Middle frontal gyrus (tissue), 1 donor: Measurements from ENCODE around the gene DZIP1L.

Experiments used
- DNase-seq: peaks from one replicate; pipeline ENCODE4 v3.0.0-alpha.2; 2015; ENCODE audit warnings: low spot score; ENCODE audit errors: extremely low spot score

Gene DZIP1L

DNA sequence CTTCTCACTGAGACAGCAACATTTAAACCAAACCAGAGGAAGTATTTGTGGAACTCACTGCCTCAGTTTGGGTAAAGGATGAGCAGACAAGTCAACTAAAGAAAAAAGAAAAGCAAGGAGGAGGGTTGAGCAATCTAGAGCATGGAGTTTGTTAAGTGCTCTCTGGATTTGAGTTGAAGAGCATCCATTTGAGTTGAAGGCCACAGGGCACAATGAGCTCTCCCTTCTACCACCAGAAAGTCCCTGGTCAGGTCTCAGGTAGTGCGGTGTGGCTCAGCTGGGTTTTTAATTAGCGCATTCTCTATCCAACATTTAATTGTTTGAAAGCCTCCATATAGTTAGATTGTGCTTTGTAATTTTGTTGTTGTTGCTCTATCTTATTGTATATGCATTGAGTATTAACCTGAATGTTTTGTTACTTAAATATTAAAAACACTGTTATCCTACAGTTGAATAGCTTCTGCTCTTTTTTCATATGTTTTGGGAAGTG is 82.2 kb downstream of the DZIP1L start:
- no peak for DNase-seq

DNA sequence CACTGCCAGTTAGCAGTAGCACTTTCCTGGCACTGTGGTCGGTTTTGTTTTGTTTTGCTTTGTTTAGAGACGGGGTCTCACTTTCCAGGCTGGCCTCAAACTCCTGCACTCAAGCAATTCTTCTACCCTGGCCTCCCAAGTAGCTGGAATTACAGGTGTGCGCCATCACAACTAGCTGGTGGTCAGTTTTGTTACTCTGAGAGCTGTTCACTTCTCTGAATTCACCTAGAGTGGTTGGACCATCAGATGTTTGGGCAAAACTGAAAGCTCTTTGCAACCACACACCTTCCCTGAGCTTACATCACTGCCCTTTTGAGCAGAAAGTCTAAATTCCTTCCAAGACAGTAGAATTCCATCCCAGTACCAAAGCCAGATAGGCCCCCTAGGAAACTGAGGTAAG is 82.8 kb downstream of the DZIP1L start:
- DNase-seq, result no peak

GRCh38 chr3:138031536-138031935 is 83.9 kb downstream of the DZIP1L start:
- no peak for DNase-seq

- no peak for DNase-seq
Measured at GRCh38 chr3:138030734-138031280, 84.6 kb downstream of the DZIP1L start.

DNA sequence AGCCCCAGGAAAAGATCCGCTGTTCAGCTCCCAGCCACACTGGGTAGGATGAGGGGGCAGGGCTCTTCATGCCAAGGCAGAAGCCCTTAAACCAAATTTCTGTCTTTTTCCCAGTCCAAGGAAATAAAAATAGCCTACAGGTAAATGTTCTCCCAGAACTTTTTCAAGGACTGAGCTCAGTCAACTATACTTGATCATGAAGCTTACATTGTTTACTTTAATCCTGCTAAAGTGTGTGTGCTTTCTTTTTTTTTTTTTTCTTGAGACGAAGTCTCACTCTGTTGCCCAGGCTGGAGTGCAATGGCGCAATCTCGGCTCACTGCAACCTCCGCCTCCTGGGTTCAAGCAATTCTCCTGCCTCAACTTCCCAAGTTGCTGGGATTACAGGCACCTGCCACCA is 87.6 kb downstream of the DZIP1L start:
- no peak for DNase-seq

DNA sequence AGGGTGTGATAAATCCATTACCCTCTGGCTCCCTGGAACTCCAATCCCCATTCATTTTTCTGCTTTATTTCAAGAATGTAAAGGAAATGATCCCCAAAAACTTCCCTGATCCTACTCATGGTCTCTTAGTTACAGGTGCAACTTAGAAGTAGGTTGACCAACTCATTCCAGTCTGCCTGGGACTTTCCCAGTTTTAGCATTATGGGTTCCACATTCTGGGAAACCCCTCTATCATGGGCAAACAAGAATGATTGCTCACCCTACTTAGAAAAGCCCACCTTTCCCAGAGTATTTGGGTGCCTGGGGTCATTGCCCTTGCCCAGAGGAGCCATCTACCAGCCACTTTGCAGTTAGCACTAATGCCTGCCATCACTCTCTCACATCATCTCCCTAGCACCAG is 89.9 kb downstream of the DZIP1L start:
- no peak for DNase-seq

DNA sequence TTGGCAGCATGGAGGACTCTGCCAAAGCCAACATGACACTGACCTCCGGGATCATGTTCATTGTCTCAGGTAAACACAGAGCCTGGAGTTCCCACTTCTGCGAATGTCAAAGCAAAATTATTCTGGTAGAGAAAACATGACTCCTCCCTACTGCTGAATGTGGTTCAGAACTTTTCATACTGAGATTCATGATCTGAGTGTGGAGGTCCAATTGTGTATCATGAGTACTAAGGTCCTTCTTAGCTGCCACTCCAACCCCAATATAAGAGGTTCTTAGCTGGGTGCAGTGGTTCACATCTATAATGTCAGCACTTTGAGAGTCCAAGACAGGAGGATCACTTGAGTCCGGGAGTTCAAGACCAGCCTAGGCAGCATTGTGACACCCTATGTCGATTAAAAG is 91.7 kb downstream of the DZIP1L start:
- DNase-seq, result no peak

- DNase-seq, result no peak
Measured at GRCh38 chr3:138019281-138020069, 95.9 kb downstream of the DZIP1L start.

- no peak for DNase-seq
Measured at GRCh38 chr3:138016065-138016464, 99.3 kb downstream of the DZIP1L start.

DNA sequence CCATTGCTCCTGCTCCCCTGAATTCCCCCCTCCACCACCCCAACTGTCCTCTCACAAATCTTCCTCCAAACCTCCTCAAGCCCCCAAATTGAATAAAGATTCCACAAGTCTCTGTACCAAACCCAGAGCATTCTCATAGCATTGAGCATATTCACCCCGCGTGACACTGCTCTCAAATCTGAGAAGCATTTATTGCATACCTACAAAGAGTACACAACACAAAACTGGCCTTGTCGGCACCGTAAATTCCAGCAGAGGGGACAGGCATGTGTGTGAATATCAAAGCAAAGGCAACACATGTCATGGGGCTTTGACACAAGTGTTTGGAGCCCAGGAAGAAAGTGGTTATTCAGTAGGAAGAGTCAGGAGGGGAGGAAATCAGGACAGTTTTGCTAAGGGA is 102.9 kb downstream of the DZIP1L start:
- DNase-seq, result no peak
